HG03342 (cell line): Measurements from ENCODE around the gene GIT2.
"Not testable (repeated sequence)": the region's sequence is repeated elsewhere in the genome, so short reads cannot be mapped to it uniquely, and the experiment has no call there.

Experiments used
- ATAC-seq: cut with Tn5 transposase; IDR thresholded peaks from one replicate; pipeline ENCODE4 v1.9.1; 2021; ENCODE audit warnings: mild to moderate bottlenecking, moderate library complexity; ENCODE audit not compliant: unreplicated experiment

The GIT2 gene

DNA sequence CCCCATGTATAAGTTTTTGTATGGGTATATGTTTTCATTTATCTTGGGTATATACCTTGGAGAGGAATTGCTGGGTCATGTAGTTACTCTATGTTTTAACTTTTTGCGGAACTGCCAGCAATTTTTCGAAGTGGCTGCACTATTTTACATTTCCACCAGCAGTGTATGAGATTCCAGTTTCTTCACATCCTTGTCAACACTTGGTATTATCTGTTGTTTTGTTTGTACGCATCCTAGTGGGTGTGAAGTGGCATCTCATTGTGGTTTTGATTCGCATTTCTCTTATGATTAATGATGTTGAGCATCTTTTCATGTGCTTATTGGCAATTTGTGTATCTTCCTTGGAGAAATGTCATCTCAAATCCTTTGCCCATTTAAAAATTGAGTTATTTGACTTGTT lies 9.9 kb upstream of the GIT2 start:
- no peak for ATAC-seq

DNA sequence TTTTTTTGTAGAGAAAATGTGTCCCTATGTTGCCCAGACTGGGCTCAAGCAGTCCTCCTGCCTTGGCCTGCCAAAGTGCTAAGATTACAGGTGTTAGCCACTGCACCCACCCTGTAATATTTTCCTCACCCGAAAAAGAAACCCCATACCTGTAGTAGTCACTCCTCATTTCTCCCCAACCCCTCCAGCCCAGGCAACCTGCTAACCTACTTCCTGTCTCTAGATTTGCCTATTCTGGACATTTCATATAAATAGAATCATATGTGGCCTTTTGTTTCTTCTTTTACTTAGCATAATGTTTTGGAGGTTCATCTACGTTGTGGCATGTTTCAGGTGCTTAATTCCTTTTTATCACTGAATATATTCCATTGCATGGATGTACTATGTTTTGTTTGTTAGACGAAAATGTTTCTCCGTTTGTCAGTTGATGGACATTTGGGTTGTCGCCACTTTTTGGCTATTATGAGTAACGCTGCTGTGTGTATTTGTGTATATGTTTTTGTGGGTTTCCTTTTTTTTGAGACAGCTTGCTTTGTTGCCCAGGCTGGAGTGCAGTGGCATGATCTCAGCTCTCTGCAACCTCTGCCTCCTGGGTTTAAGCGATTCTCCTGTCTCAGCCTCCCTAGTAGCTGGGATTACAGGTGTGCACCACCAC lies 9.3 kb upstream of the GIT2 start:
- ATAC-seq, result peak; percentile 54

DNA sequence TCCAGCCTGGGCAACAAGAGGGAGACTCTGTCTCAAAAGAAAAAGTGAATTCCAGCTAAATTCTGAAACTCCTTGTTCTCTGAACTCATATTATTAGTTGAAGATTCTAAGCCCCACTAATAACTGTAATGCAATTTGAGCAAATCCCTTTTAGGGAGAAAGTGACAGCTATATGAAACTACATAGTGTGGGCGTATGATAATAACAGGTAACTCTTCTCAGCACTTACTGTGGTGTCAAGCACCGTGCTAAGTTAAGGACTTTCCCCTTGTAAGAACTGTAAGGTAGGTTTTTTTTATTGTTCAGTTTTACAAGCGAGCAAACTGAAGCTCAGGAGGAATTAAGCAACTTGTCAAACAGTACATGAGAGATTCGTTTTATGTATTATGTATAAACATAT lies 8.4 kb upstream of the GIT2 start:
- ATAC-seq, result no peak

DNA sequence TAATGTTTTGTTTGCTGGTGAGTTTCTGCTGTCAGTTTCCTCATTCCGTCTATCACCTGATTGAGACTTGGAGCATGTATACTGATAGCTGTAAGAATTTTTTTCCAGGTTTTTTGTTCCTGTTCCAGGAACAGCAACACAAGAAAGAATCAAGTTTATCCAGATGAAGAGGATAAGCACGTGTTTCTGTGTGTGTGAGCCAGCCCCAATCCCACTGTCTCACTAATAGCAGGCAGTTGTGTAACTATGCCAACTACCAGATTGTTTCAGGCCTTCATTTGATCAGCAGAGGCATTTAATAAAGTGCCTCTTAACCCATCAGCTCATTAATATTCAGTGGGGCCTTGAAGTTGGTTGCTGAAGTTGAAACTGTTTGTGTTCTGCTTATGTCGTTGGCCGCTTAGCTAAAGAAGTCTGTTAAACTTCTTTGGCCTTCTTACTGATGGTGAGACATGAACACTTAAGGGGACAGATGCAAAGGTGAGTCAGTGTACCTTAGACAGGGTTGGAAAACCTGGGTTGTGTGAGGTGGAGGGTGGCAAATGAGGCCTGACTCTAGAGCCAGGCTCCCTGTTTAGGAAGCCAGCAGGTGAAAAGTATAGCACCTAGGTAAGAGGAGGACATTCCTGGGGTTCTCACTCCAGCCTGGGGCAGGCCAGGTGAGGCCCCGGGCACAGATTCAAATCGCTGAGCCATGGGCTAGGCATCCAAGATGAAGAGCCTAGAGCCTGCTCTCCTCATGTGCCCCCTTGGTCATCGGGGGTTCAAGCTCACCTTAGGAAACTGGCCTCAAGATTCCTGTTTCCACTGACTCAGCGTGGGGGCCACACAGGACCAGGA lies 6.7 kb upstream of the GIT2 start:
- no peak for ATAC-seq

DNA sequence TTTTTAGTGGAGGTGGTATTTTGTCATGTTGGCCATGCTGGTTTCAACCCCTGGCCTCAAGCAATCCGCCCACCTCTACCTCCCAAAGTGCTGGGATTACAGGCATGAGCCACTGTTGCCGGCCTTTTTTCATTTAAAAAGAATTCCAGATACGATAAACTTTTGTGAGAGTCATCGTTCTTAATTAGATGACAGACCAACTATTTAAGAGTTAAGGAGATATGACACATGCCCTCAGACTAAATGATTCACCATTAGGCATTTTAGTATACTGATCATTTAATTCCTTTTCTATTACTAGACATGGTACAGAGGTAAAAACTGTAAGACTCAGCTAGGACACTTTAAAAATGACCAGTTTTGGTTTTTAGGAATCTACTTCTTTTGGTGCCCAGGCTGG lies 5.4 kb upstream of the GIT2 start:
- no peak for ATAC-seq

- no peak for ATAC-seq
Observed at GRCh38 chr12:109999983-110000505, 3.9 kb upstream of the GIT2 start.

GRCh38 chr12:109999649-109999971 lies 3.4 kb upstream of the GIT2 start:
- no peak for ATAC-seq

GRCh38 chr12:109998904-109999648 lies 2.9 kb upstream of the GIT2 start, which contains the start of gene ANKRD13A:
Gene ANKRD13A, plus strand, starts transcription at chr12:109999430. Its CDS starts 259 bp downstream, at chr12:109999689.
- ATAC-seq, result peak; percentile 47

DNA sequence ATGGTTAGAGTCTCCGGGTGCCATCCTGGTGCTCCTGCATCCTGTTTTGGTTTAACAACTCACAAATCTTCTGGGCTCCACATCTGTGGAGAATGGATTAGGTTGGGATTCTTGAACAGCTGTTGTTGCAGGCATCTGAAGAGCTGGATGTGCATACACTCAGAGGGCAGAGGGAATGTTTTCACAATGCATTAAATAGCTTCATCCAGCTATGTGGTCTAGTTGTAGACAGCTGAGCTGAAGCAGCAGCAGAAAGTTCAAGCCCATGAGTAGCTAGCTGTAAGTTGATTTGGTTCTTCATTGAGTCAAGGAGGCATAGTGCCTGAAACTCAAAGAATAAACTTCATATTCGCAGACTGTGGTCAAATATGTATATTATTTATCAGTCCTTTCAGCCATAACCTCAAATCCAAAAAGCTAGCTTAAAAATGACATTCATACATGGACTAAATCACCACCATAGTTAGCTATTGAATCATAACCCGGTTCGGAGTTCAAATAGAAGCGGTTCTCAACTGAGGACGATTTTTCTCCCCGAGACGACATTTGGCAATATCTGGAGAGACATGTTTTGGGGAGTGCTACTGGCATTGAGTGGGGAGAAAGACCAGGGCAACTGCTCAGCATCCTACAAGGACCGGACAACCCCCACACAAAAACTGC lies 2.2 kb upstream of the GIT2 start:
- no peak for ATAC-seq

GRCh38 chr12:109997393-109997792 lies 1.2 kb upstream of the GIT2 start:
- ATAC-seq, result no peak

GRCh38 chr12:109996483-109996853 lies 300 bp upstream of the GIT2 start:
- no peak for ATAC-seq

DNA sequence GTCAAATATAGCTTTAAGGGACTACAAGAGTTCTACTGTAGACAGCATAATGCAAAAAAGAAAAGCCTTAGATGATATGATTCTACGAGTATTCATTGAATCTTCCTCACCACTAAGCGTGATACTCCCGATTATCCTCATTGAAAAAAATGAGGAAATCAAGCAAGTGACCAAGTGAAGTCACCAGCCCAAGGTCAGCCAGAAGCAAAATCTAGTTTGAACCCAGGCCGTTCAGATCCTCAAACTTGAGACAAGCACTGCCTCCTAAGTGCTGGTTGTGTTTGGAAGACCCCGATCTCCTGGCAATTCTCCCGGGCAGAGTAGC lies 845 bp downstream of the GIT2 start:
- ATAC-seq, result no peak

DNA sequence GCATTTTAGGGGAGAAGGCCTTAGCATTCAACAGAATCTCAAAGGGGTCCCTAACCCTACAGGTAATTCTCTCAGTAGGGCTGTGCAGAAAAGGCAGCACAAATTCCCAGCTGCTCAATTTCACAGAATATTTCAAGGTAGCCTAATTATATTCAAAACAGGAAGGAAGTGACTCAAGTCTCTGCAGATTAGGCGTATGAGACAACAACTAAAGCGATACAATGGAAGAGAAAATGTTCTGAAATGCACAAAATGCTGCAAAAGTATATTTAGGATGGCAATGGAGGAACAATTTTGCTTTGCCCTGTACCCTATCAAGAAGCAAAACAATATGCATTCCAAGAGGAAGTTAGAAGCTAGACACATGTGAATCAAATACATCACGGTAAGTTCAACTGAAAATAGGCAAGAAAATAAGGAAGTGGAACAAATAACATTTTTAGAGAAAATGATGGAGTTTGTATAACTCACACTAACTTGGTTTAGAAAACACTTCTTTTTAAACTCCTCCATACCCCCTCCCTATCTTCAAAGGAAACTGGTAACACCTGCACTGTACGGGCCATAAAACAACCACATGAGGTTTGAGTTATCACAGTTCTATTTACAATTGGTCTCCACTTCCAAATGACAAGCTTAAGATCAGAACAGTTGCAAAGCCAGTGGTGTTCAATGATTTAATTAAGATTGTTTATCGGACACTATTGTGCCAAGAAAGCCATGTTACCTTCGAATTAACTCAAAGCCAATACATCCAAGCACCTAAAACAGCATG lies 1.6 kb downstream of the GIT2 start:
- ATAC-seq, result no peak

- no peak for ATAC-seq
Observed at GRCh38 chr12:109993091-109993490, 3.1 kb downstream of the GIT2 start.

DNA sequence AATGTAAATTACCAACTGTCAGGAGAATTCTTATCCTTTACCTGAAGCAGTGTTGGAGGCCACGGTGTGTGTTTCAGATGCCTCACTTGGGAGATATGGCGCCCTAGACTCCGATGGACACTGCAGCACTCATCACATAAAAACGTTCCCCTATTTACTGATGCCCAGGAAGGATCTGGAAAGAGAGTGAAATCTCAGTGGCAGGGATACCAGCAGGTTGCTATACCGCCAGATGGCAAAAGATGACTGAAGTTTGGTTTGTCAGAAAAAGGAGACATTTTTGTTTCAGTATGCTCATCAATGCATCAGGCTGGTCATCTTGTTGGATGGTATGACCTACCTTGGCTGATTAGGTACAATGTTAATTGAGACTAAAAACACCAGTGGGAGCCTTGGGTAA lies 4.6 kb downstream of the GIT2 start:
- no peak for ATAC-seq

GRCh38 chr12:109989380-109989779 lies 6.8 kb downstream of the GIT2 start:
- ATAC-seq, result no peak

DNA sequence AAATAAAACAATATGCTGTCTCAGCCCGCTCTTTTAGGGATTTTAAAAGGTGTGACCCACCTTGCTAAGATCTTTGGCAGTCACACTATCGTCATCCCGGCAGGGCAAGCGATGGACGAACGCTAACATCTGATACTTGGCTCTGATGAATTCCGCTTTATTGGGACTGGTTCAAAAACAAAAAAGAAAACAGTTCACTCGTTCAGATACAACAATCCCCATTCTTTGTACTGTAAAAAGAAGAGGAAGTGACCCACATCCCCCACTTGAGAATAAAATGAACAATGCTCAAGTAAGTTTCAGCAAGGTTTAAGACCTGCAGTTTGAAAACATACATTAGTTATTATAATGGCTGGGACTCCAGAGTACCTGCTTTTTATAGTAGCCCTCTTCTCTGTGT lies 7.3 kb downstream of the GIT2 start:
- ATAC-seq, result no peak

GRCh38 chr12:109988274-109988673 lies 7.9 kb downstream of the GIT2 start:
- ATAC-seq, result no peak

- no peak for ATAC-seq
Observed at GRCh38 chr12:109987615-109988014, 8.6 kb downstream of the GIT2 start.

GRCh38 chr12:109986236-109986635 lies 9.9 kb downstream of the GIT2 start:
- ATAC-seq, result not testable (repeated sequence)
